ENCODE measurements around the gene ABLIM1.

The ABLIM1 gene

DNA sequence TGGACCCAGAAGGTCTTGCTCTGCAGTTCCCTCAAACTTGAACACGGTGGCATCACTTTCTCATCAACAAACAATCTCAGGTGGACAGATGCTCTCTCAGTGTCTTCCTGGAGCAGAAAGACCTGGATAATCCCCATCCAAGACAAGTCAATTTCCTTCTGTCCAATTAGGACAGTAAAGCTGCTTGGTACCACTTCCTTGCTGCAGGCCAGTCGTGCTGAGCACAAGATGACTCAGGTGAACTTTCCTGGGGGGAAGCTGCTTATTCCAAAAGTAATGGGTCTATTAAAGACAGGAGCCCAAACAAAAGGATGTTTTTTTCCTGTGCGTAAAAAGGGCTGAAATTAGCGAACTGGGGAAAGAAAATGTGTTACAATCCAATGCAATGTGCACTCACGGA lies 146.2 kb downstream of the ABLIM1 start:
- DNase-seq, result no peak

DNA sequence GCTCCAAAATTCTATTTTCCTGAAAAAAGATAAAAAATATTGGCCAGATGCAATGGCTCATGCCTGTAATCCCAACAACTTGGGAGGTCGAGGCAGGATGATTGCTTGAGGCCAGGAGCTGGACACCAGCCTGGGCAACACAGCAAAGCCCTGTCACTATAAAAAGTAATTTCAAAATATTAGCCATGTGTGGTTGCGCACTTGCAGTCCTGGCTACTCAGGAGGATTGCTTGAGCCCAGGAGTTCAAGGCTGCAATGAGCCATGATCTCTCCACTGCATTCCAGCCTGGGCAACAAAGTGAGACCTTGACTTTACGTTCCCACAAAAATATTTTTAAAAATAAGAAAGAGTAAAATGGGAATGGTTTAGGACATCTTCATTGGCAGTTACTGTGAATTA lies 149.7 kb downstream of the ABLIM1 start:
- DNase-seq, result no peak

DNA sequence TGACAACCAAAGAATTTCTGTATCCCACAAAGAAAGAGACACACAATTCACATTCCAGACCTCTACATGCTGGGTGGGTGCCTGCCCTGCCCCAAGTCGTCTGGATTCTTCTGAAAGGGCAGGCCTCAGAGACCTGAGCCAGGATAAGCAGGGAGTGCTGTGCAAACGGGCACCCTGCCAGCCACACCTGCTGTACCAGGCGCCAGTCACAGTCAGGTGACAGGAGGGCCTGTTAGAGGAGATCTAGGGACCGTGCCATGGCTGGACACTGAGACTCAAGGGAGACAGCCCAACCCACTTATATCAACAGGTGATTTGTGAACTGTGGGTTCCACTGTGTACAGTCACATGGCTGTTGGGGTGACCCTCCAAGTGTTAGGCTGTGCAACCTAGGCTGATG lies 150.6 kb downstream of the ABLIM1 start:
- DNase-seq, result peak in 1 of 2 experiments; percentile 36

GRCh38 chr10:114506871-114507385 lies 151.1 kb downstream of the ABLIM1 start:
- no peak for DNase-seq

GRCh38 chr10:114504769-114505579 lies 153.1 kb downstream of the ABLIM1 start:
- DNase-seq, result no peak

DNA sequence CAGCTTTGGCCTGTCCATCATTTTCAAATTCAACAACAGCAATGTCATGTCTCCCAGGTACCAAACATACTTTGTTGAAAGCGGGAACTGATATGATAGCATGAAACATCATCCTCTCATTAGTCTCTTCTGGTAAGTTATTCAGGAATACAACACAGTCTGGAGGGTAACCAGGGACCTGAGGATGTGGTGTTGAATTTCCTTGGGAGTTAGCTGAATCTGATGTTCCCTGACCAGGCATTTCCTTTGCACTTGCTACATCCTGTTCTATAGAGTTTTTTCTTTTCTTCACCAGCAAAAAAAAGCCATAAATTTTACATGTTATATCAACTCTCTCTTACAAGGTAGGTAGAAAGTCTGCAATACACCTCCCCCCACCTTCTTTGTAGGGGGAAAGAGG lies 156.0 kb downstream of the ABLIM1 start:
- no peak for DNase-seq

GRCh38 chr10:114501650-114502049 lies 156.4 kb downstream of the ABLIM1 start:
- no peak for DNase-seq

- no peak for DNase-seq
Observed at GRCh38 chr10:114500643-114501042, 157.4 kb downstream of the ABLIM1 start.

DNA sequence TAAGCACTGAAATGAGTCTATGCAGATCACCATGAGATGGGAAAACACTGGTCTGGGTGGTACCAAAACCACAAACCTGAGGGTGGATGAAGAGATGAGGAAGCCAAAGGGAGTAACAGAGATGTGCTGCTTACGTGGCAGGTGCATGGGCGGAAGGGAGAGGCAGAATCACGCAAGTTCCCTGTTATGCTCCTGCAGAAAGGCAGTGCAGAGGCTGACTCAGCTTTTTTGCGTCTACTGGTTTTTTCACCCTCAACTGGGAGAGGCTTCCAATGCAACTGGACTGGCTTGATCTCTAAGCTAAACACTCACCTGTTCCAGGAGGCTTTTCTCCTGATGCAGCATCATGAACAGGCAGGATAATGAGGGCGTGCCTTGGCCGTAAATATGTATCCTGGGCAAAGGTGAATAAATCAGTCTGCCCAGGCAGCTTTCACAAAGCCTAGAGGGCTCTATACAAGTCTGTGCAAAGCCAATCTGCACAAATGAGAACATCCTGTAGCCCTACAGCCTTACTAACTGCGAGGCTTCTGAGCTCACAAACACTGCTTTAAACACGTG lies 158.4 kb downstream of the ABLIM1 start:
- DNase-seq, result no peak

DNA sequence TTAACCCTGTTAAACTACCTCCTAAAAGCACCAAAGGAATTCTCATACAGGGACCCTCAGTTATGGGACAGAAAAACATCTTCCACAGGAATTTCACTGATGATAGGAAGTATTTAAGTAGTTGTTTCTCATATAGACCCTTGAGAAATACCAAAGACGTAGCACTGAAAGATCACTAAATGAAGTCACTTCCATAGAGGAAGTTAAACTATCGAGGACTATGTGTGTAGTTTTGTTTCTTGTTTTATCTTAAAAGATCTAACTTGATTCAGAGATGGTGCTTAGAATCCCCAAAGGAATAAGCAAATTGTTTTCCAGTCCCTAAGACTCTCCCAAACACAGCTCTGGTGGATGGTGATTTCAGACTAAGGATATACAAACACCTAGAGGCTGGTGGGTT lies 159.0 kb downstream of the ABLIM1 start:
- no peak for DNase-seq

GRCh38 chr10:114498413-114499111 lies 159.5 kb downstream of the ABLIM1 start:
- DNase-seq, result no peak

DNA sequence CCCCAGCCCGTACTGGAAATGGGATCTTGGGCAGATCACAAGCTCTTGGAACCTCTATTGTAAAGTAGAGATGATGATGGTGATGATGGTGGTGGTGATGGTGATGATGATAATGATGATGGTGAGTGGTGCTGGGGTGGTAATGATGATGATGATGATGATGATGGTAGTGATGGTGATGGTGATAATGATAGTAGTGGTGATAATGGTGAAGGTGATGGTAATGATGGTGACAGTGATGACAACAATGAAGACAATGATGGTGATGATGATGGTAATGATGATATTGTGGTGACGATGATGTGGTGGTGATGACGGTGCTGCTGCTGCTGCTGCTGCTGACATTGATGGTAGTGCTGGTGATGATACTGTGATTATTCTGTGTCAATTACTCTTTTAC lies 162.8 kb downstream of the ABLIM1 start:
- DNase-seq, result no peak

DNA sequence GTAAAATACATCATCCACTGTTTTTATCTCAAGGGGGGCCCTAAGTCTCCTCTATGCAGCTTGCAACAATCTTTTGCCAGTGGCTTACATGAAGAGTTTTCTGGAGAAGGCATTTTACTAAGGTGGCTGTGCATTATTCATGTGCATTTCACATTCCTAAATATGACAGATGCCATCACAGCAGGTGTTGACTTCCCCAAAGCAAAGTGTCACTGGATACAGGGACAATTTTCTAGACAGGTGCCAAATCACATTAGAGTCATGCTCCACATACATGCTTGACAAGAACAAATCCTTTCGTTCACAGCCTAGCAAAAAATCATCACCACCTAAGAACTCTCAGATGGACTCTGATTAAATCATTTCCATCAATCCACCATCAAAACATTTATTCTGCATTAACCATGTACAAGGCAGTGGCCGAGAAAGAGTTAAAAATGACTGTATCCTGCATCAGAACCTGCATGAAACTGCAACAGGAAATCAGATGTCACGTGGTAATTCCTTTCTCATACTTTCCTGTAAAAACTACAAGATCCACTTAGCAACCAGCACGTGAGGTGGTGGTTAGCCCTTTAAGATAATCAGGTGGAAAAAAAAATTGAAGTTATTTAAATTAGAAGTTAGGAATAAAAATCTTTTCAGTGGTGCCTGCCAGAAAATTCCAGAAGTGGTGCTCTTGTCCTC lies 165.6 kb downstream of the ABLIM1 start:
- DNase-seq, result no peak

- no peak for DNase-seq
Observed at GRCh38 chr10:114491933-114492332, 166.1 kb downstream of the ABLIM1 start.

DNA sequence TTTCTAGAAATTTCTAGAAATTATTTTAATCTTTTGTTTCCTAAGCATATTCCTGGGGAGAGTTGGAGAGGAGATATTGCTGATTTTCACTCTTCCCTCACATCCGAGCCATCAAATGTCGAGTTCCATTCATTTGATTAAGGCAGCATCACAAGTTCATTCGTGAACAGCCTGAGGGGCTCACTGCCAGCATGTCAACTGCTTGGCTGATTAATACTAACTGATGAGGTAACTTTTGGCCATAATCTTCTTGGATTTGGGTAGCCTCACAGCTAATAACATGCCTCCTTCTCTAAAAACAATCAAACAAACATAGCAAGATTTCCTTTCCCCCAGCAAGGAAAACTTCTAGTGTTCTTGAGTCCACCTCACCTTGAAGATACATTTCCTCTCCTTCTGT lies 166.7 kb downstream of the ABLIM1 start:
- DNase-seq, result no peak

DNA sequence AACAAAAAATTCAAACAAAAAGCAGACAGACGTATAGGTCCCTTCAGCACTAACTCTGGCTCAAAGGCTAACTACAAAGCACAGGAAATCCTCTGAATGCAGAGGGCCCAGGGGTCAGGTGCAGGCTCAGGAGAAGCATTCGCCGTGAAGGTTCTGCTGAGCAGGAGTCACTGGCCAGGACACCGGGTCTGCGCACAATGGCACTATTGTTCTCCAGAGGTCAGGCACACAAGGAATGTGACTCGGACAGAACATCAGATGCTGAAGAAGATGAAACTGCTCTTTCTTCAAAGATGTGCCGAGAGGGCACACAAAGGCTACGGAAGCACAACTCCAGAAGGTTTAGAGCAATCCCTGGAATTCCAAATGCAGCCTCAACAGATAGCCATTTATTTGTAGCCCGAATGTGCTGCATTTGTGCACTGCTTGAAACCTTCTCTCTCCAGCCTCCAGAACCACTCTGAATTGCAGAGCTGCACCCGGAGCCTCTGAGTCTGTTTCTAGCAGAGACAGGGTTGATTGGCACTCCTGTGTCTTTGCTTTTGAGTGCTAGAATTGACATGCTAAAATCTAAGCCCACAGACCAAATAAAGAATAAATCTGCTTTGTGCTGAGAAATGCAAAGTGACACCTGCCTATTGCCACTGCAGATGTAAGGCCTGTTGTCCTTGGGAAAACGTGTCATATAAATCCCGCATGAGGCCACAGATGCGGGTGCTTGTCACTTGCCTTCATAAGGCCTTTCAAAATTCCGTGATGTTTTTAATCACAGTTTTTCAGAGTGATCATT lies 168.4 kb downstream of the ABLIM1 start:
- no peak for DNase-seq

GRCh38 chr10:114487815-114488536 lies 170.1 kb downstream of the ABLIM1 start:
- no peak for DNase-seq

DNA sequence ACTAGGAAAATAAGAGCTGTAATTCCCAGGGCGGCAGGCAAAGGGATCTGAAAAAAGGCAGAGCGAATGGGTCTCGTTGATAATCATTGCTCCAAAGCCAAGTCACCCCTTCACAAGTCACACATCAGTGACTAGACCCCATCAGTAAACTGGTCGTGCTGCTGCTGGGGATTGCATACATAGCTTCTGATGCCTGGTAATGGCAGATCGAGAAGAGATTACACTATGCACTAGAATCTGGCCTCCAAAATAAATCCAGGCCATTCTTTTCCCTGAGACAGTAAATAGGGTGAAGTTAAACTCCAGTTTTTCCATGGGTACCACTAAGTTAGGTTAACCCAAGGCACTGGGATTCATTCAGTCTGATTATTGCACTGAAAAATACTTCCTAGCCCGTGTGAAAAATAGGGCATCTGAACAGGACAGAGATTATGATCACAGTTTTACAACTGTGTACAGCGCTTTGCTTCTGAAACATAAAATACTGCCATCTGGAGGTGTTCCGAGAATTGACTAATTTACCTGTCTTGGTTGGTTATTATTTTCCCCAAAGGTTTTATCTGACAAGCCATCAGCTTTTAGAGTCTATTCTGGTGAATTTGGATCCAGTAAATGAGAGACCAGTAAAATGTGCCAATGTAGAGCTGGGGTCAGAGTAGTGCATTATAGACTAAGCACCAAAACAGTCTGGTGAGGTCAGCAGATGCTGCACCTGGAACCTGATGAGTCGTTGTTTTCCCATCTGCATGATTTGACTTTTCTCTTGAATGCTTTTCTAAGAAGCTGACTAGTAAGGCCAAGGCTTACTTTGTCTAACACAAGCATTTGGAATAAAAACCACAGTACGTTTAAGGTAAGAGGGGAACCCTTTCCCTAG lies 170.9 kb downstream of the ABLIM1 start:
- no peak for DNase-seq

- no peak for DNase-seq
Observed at GRCh38 chr10:114485696-114486400, 172.2 kb downstream of the ABLIM1 start.

- no peak for DNase-seq
Observed at GRCh38 chr10:114483575-114483974, 174.5 kb downstream of the ABLIM1 start.
